NB4 (cell line): ENCODE results near the gene CBLL1.

ENCODE experiments used
- DNase-seq: peaks from one replicate; pipeline ENCODE4 v3.0.0; 2010; ENCODE audit warnings: low read depth
- H3K4me3 ChIP-seq: one replicate; pipeline ENCODE4 v1.5.1; 2011; ENCODE audit warnings: mild to moderate bottlenecking, low read depth, low read length, moderate library complexity
- MAX ChIP-seq: IDR thresholded peaks from 2 replicates; pipeline ENCODE4 v1.6.1; 2011; ENCODE audit warnings: low read depth, low read length
- MYC ChIP-seq: IDR thresholded peaks from 2 replicates; pipeline ENCODE4 v1.6.1; 2011; ENCODE audit warnings: low read depth, low read length
- POLR2A ChIP-seq: IDR thresholded peaks from 2 replicates; pipeline ENCODE4 v1.6.1; 2011; ENCODE audit warnings: mild to moderate bottlenecking; ENCODE audit not compliant: insufficient read length; ENCODE audit errors: extremely low read depth
- TF ChIP-seq, protein P1 (sequence below): IDR thresholded peaks from one replicate; pipeline ENCODE4 v1.5.1; 2012; ENCODE audit warnings: low read depth, low read length

CBLL1 gene

GRCh38 chr7:107701191-107701590, 42.8 kb upstream of the CBLL1 start:
- no peak overlapping the region for H3K4me3 ChIP-seq
- no peak for TF ChIP-seq POLR2A
- no peak for TF ChIP-seq MYC
- no peak for TF ChIP-seq MAX
- TF ChIP-seq, protein P1, sequence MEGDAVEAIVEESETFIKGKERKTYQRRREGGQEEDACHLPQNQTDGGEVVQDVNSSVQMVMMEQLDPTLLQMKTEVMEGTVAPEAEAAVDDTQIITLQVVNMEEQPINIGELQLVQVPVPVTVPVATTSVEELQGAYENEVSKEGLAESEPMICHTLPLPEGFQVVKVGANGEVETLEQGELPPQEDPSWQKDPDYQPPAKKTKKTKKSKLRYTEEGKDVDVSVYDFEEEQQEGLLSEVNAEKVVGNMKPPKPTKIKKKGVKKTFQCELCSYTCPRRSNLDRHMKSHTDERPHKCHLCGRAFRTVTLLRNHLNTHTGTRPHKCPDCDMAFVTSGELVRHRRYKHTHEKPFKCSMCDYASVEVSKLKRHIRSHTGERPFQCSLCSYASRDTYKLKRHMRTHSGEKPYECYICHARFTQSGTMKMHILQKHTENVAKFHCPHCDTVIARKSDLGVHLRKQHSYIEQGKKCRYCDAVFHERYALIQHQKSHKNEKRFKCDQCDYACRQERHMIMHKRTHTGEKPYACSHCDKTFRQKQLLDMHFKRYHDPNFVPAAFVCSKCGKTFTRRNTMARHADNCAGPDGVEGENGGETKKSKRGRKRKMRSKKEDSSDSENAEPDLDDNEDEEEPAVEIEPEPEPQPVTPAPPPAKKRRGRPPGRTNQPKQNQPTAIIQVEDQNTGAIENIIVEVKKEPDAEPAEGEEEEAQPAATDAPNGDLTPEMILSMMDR, result no peak
- no peak for DNase-seq

DNA sequence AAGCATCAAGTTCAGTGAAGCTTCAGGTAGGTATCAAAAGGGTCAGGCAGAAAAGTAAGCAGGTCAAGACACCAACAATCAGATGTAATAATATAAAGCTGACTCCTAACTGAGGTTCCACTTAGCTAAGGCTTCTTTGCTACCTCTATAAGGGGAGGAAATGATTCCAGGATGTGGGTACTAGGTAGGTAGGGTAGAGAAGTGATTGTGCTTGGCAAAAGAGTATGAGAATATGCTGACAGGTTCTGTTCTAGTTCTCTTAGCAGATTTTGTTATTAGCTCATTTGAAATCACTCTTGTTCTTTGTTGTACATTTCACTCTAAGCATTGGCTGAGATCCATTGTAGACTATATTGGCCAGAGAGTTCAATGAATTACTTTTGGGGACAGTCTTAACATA, 40.7 kb upstream of the CBLL1 start:
- no peak for DNase-seq
- TF ChIP-seq MYC (no peak), MAX (no peak), POLR2A (no peak)
- TF ChIP-seq, protein P1, result no peak
- H3K4me3 ChIP-seq, result no peak overlapping the region

DNA sequence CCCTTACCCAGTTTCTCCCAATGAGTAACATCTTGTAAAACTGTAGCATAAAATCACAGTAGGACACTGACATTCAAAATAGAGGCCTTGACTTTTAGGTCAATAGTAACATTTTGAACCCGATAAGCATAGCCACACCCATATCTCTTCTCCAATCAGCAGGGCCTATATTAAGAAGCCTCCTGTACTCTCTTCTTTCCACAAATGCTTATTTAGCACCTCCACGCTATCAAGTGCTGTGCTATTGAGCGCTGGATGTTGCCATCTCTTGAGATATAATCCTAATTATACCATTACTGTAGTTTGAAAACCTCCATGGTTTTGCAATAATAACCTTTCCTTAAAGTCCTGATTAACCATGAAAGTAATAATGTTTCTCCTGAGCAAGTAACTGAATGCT, 40.1 kb upstream of the CBLL1 start:
- H3K4me3 ChIP-seq, result no peak overlapping the region
- TF ChIP-seq POLR2A, result no peak
- no peak for DNase-seq

GRCh38 chr7:107708956-107709355, 35.0 kb upstream of the CBLL1 start:
- DNase-seq, result no peak
- TF ChIP-seq, protein P1, result no peak
- TF ChIP-seq POLR2A (no peak), MYC (no peak), MAX (no peak)
- no peak overlapping the region for H3K4me3 ChIP-seq

- TF ChIP-seq POLR2A, result no peak
- TF ChIP-seq MYC, result no peak
- no peak for TF ChIP-seq MAX
- TF ChIP-seq, protein P1, result no peak
- no peak for DNase-seq
These were observed 32.6 kb upstream of the CBLL1 start for GRCh38 chr7:107711301-107711700.

DNA sequence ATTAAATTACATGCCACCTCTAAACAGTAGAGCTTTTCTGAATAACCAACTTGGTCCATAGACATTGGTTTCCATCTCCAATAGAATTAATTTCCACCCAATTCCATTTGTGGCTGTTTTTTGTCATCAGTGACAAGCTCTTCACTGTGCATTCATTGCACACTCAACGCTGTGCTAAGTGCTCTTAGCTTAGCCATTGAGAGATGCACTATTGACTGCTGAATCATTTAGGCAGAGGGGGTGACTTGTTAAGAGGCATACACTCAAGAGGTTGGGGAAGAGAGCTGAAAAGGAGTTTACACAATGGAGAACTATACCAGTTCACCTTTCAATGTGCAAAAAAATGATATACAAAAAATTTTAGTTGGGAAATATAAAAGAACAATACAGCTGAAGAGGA, 31.9 kb upstream of the CBLL1 start:
- no peak for DNase-seq
- TF ChIP-seq MAX, result no peak
- TF ChIP-seq POLR2A, result no peak
- TF ChIP-seq, protein P1, result no peak
- no peak for TF ChIP-seq MYC
- no peak overlapping the region for H3K4me3 ChIP-seq

More at GRCh38 chr7:107711301-107711700, 32.6 kb upstream of the CBLL1 start:
- no peak overlapping the region for H3K4me3 ChIP-seq
